Erythroblast (primary cell): Measurements from ENCODE around the gene ACSBG1.

ENCODE experiments used
- GATA1 ChIP-seq: IDR thresholded peaks from 2 replicates; pipeline ENCODE4 v1.6.1; 2011; ENCODE audit warnings: low read depth, mild to moderate bottlenecking, control low read depth, low read length, moderate library complexity
- POLR2A ChIP-seq: IDR thresholded peaks from 2 replicates; pipeline ENCODE4 v1.6.1; 2011; ENCODE audit warnings: mild to moderate bottlenecking, low read length

DNA sequence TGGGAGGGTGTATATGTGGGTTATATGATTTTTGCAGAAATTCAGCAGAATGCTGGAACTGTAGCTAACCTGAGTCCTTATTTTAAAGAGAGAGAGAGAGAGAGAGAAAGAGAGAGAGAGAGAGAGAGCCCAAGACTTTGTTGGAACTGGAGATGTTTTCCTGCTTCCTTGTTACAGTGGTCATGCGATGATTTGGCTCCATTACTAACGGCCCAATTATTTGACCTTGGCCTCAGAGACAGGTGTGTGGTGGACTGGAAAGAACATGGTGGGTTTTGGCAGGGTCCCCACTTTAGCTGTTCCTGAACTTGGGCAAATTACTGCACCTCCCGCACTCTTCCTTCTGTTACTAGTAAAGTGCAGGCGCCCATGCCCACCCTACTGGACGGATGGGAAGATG lies 14.8 kb upstream of the ACSBG1 start:
- TF ChIP-seq POLR2A = no peak
- TF ChIP-seq GATA1 = no peak
